Heart left ventricle (tissue), 13 donors: ENCODE measurements around the gene C1orf115.

Source experiments
- POLR2A ChIP-seq, 2 donors: fragments of 450-650 bp; IDR thresholded peaks; one replicate each; pipeline ENCODE4 v1.6.1; 2017; ENCODE audit warnings: antibody characterized with exemption in 2 of 2, mild to moderate bottlenecking in 2 of 2, moderate library complexity in 2 of 2
- TF ChIP-seq, protein P1 (sequence below), 12 donors: fragments of 200-600 bp; sonication (generic) in 4 of 12; IDR thresholded peaks; one replicate each; pipeline versions ENCODE4 v1.5.0 to v1.8.0; 2018 to 2022; ENCODE audit warnings: antibody characterized with exemption in 12 of 12, mild to moderate bottlenecking in 5 of 12
- donor health status: ischemic (EF 13 %, LVEDD 7.1; RV severe dilation, severe dysfunction).
- donor health status: DM: no; HTN: yes; CAD: no.
- donor health status: DM: no; HTN: no; CAD: no.
- donor health status: ischemic (EF 25% LVEDD 6.9; RV normal size, moderate dysfunction).
- donor health status: ischemic (EF 25% LVEDD 5.7; RV mildly dilated, moderate dysfunction).
- donor health status: ischemic (EF 35%, LVEDD 5.7; RV mildly dilated, moderate dysfunction).
- donor health status: nonischemic (EF 11% LVEDD 7.7; RV severe dilation, severe dysfunction).
- donor health status: DM: yes; HTN: yes; CAD: no.
- donor health status: PGD.
- donor health status: ischemic (EF 29% LVEDD 5.4; RV normal size, mild dysfunction).
- donor health status: nonischemic (EF 23%, LVEDD 6.1; RV moderate dilation, normal function).

DNA sequence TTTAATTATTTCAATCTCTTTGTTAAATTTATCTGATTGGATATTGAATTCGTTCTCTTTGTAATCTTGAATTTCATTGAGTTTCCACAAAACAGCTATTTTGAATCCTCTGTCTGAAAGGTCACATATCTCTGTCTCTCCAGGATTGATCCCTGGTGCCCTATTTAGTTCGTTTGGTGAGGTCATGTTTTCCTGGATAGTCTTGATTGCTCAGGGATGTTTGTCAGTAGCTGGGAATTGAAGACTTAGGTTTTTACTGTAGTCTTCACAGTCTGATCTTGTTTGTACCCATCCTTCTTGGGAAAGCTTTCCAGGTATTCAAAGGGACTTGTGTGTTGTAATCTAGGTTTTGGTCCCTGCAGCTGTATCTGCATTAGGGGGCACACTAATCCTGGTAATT, 51.2 kb downstream of the C1orf115 start:
- TF ChIP-seq, protein P1, sequence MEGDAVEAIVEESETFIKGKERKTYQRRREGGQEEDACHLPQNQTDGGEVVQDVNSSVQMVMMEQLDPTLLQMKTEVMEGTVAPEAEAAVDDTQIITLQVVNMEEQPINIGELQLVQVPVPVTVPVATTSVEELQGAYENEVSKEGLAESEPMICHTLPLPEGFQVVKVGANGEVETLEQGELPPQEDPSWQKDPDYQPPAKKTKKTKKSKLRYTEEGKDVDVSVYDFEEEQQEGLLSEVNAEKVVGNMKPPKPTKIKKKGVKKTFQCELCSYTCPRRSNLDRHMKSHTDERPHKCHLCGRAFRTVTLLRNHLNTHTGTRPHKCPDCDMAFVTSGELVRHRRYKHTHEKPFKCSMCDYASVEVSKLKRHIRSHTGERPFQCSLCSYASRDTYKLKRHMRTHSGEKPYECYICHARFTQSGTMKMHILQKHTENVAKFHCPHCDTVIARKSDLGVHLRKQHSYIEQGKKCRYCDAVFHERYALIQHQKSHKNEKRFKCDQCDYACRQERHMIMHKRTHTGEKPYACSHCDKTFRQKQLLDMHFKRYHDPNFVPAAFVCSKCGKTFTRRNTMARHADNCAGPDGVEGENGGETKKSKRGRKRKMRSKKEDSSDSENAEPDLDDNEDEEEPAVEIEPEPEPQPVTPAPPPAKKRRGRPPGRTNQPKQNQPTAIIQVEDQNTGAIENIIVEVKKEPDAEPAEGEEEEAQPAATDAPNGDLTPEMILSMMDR (IDR thresholded peaks at IDR 0.05), result no peak
- TF ChIP-seq POLR2A (IDR thresholded peaks at IDR 0.05), result no peak
